Measurements from ENCODE around the gene MACROD1. TPM values are rescaled to one million over a fixed set of nuclear protein-coding genes. Genes with fewer than 3 reads are reported as not detected.

The MACROD1 gene
- total RNA-seq, 4 donors from 2014 or later = 28.8 to 70.7 (median 33.7) TPM

GRCh38 chr11:64150481-64151239, 15.3 kb downstream of the MACROD1 start:
- Histone ChIP-seq H3K9me3 (no peaks in the 10 kb centered on the region), H3K36me3 (peaks cover 0 to 9% (median 5%) of the 10 kb centered on the region in 4 donors), H3K27me3 (no peaks in the 10 kb centered on the region), H3K4me3 (no peak overlapping the region), H3K27ac (replicated peaks in 1 of 4) (no peak overlapping the region), H3K4me1 (peaks cover 22 to 35% (median 30%) of the 10 kb centered on the region in 4 donors)
- intact Hi-C loops (cut with DNase I) = loop anchor here (5.0 to 10.0 kb wide), 2 partner anchors 313 to 386 kb away; partner anchors contain the start of genes MARK2 and ZFTA
- DNase-seq (ENCODE audit: extremely low spot score) = no peak
- WGBS = 92% methylated on average over 14 of the region's 24 CpGs
- TF ChIP-seq EP300 (IDR thresholded peaks at IDR 0.05) (no peak), CTCF (IDR thresholded peaks at IDR 0.05) (no peak), POLR2A (IDR thresholded peaks at IDR 0.05; ENCODE audit: low read depth) (no peak), POLR2AphosphoS5 (IDR thresholded peaks at IDR 0.05) (no peak)

GRCh38 chr11:64150051-64150450, 15.9 kb downstream of the MACROD1 start:
- 86% methylated on average over 5 of the region's 15 CpGs for WGBS
- peaks cover 0 to 9% (median 5%) of the 10 kb centered on the region in 4 donors for H3K36me3 ChIP-seq
- no peak for TF ChIP-seq CTCF (IDR thresholded peaks at IDR 0.05)
- TF ChIP-seq POLR2AphosphoS5 (IDR thresholded peaks at IDR 0.05) = no peak
- no peak for TF ChIP-seq POLR2A (IDR thresholded peaks at IDR 0.05; ENCODE audit: low read depth)
- TF ChIP-seq EP300 (IDR thresholded peaks at IDR 0.05) = no peak
- no peak overlapping the region for H3K4me3 ChIP-seq
- H3K9me3 ChIP-seq = no peaks in the 10 kb centered on the region
- H3K4me1 ChIP-seq = peaks cover 22 to 35% (median 30%) of the 10 kb centered on the region in 4 donors
- H3K27ac ChIP-seq (replicated peaks in 1 of 4) = no peak overlapping the region
- intact Hi-C loops (cut with DNase I) = loop anchor here (5.0 to 10.0 kb wide), 2 partner anchors 313 to 385 kb away; partner anchors contain the start of genes MARK2 and ZFTA
- DNase-seq (ENCODE audit: extremely low spot score) = no peak
- H3K27me3 ChIP-seq = no peaks in the 10 kb centered on the region

GRCh38 chr11:64148917-64149617, 16.8 kb downstream of the MACROD1 start:
- Histone ChIP-seq H3K4me3 (peak overlapping the region in 2 of 4 donors; percentile 36 to 38), H3K4me1 (peaks cover 22 to 35% (median 30%) of the 10 kb centered on the region in 4 donors), H3K27me3 (no peaks in the 10 kb centered on the region), H3K9me3 (no peaks in the 10 kb centered on the region), H3K27ac (replicated peaks in 1 of 4) (peak overlapping the region in 2 of 4 donors; percentile 27 to 42), H3K36me3 (peaks cover 0 to 9% (median 5%) of the 10 kb centered on the region in 4 donors)
- WGBS = 67% methylated on average over 14 of the region's 25 CpGs
- TF ChIP-seq CTCF (IDR thresholded peaks at IDR 0.05) = no peak
- no peak for TF ChIP-seq POLR2AphosphoS5 (IDR thresholded peaks at IDR 0.05)
- no peak for TF ChIP-seq POLR2A (IDR thresholded peaks at IDR 0.05; ENCODE audit: low read depth)
- TF ChIP-seq EP300 (IDR thresholded peaks at IDR 0.05) = no peak
- intact Hi-C loops (cut with DNase I) = loop anchor here (1.0 kb wide), 1 partner anchor 149 kb away; no protein-coding TSS in a partner anchor
- no peak for DNase-seq (ENCODE audit: extremely low spot score)

- Histone ChIP-seq H3K9me3 (no peaks in the 10 kb centered on the region), H3K4me3 (peak overlapping the region; percentile 36 to 46 (median 39)), H3K4me1 (peaks cover 22 to 34% (median 30%) of the 10 kb centered on the region in 4 donors), H3K36me3 (peaks cover 0 to 9% (median 5%) of the 10 kb centered on the region in 4 donors), H3K27me3 (no peaks in the 10 kb centered on the region), H3K27ac (replicated peaks in 1 of 4) (peak overlapping the region in 3 of 4 donors; percentile 27 to 65 (median 42))
- WGBS = 18% methylated on average over 17 of the region's 19 CpGs
- DNase-seq (ENCODE audit: extremely low spot score) = no peak
- intact Hi-C loops (cut with DNase I) = loop anchor here (1.0 kb wide), 1 partner anchor 148 kb away; no protein-coding TSS in a partner anchor
- TF ChIP-seq EP300 (IDR thresholded peaks at IDR 0.05) = no peak
- TF ChIP-seq CTCF (IDR thresholded peaks at IDR 0.05) = peak; percentile 89 to 95 (median 94)
- TF ChIP-seq POLR2A (IDR thresholded peaks at IDR 0.05; ENCODE audit: low read depth) = no peak
- TF ChIP-seq POLR2AphosphoS5 (IDR thresholded peaks at IDR 0.05) = peak in 1 of 2 donors; percentile 33
These were observed 17.5 kb downstream of the MACROD1 start for GRCh38 chr11:64148226-64148916.

Data from esophagus muscularis mucosa (tissue), 4 donors.